Body of pancreas (tissue), 4 donors: ENCODE measurements around the gene AK5.

Experiments
- POLR2A ChIP-seq, 3 donors: fragments of 450-650 bp; IDR thresholded peaks; one replicate each; pipeline ENCODE4 v1.6.1; 2016; ENCODE audit warnings: antibody characterized with exemption in 3 of 3, mild to moderate bottlenecking in 2 of 3
- TF ChIP-seq, protein P1 (sequence below), 7 experiments: fragments of 450-650 bp in 4 of 7; fragments of 200-600 bp in 3 of 7; sonication (generic) in 3 of 7; IDR thresholded peaks; one replicate each; pipeline ENCODE4 v1.5.1; 2016 to 2019; ENCODE audit warnings: antibody characterized with exemption in 7 of 7

DNA sequence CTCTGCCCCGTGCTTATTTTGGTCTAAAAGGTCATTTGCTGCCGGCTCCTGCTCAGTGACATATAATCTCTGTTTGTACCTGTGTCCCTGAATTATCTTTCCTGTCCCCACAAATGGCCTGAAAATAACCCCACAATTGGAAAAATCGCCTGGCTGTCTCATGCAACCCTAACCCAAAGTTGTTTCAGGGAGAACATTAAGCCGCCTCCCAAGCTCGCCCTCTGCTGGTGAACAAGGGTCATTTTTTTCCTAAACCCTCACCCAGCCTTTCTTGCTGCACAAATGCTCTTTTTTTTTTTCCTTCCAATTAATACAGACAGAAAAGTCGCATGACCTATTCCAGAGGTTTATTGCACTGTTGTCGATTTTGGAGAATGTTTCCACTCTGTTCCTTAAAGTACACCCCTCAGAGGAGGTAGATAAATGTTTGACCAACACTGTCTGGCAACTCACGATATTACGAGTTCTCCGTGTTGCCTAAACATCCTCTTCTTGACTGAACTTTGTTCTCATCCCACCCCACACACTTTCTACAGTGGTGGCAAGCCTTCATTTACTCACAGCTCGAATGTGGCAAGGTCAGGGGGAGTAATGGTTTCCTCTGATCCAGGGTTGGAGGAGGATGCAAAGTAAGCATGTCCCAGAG lies 252.0 kb downstream of the AK5 start:
- TF ChIP-seq, protein P1, sequence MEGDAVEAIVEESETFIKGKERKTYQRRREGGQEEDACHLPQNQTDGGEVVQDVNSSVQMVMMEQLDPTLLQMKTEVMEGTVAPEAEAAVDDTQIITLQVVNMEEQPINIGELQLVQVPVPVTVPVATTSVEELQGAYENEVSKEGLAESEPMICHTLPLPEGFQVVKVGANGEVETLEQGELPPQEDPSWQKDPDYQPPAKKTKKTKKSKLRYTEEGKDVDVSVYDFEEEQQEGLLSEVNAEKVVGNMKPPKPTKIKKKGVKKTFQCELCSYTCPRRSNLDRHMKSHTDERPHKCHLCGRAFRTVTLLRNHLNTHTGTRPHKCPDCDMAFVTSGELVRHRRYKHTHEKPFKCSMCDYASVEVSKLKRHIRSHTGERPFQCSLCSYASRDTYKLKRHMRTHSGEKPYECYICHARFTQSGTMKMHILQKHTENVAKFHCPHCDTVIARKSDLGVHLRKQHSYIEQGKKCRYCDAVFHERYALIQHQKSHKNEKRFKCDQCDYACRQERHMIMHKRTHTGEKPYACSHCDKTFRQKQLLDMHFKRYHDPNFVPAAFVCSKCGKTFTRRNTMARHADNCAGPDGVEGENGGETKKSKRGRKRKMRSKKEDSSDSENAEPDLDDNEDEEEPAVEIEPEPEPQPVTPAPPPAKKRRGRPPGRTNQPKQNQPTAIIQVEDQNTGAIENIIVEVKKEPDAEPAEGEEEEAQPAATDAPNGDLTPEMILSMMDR (IDR thresholded peaks at IDR 0.05): peak; percentile 69 to 83 (median 72)
- TF ChIP-seq POLR2A (IDR thresholded peaks at IDR 0.05): no peak
